ENCODE measurements around the gene MLH3. TPM values are rescaled to one million over a fixed set of nuclear protein-coding genes. Genes with fewer than 3 reads are reported as not detected.

Gene MLH3
- total RNA-seq, 1 experiment from 2014 or later: 23.0 TPM

- DNase-seq: no peak
- Histone ChIP-seq H3K9me3 (ENCODE audit: control insufficient read depth, low read depth, low read length) (no peaks in the 10 kb centered on the region), H3K4ac (ENCODE audit: low read depth, low read length) (no peak overlapping the region), H3K23me2 (ENCODE audit: insufficient read length, low read depth, low read length, poor library complexity, severe bottlenecking) (no peaks in the 10 kb centered on the region), H2AK5ac (ENCODE audit: insufficient read length, low read length) (no peak overlapping the region), H4K20me1 (ENCODE audit: control insufficient read depth, insufficient read depth, insufficient read length) (no peaks in the 10 kb centered on the region), H3K9ac (ENCODE audit: extremely low read depth, insufficient read length, low read length) (no peak overlapping the region), H3K4me2 (ENCODE audit: insufficient read depth, insufficient read length, low read length) (no peak overlapping the region), H2AFZ (ENCODE audit: low read length) (no peak overlapping the region), H2BK120ac (ENCODE audit: low read depth, low read length, poor library complexity, severe bottlenecking) (no peak overlapping the region), H4K8ac (replicated peaks; ENCODE audit: insufficient read length, low read depth, low read length) (no peak overlapping the region), H2BK12ac (ENCODE audit: insufficient read length, low read depth, low read length) (no peak overlapping the region), H3K27ac (ENCODE audit: insufficient read length, low read depth, low read length) (no peak overlapping the region), H3K23ac (ENCODE audit: insufficient read length, low read depth, low read length) (no peak overlapping the region), H3K14ac (ENCODE audit: insufficient read depth, low read length) (no peak overlapping the region), H3K79me1 (ENCODE audit: insufficient read depth, low read depth, low read length, poor library complexity, severe bottlenecking) (peaks cover 3% of the 10 kb centered on the region), H2BK15ac (ENCODE audit: low read depth, low read length) (no peak overlapping the region), H2BK20ac (ENCODE audit: low read depth, low read length, poor library complexity, severe bottlenecking) (no peak overlapping the region), H3K27me3 (ENCODE audit: insufficient read depth, low read length) (no peaks in the 10 kb centered on the region), H4K5ac (ENCODE audit: insufficient read length, low read depth, low read length) (no peak overlapping the region), H4K91ac (ENCODE audit: insufficient read length, low read depth, low read length) (no peak overlapping the region), H3T11ph (ENCODE audit: low read length) (no peak overlapping the region), H3K56ac (ENCODE audit: insufficient read length, low read depth, low read length) (no peak overlapping the region), H3K79me2 (ENCODE audit: insufficient read depth, low read length) (no peaks in the 10 kb centered on the region), H3K4me1 (ENCODE audit: insufficient read depth, low read length) (0 out of 2 replicates have a peak, but pooled peaks cover 2% of the 10 kb centered on the region), H3K18ac (ENCODE audit: insufficient read length, low read depth, low read length) (no peak overlapping the region), H2BK5ac (ENCODE audit: insufficient read length, low read length) (no peak overlapping the region)
- Mint-ChIP-seq H3K27me3 (ENCODE audit: low read depth) (no peaks in the 10 kb centered on the region), H3K9me3 (no peaks in the 10 kb centered on the region; a peak in 1 of 5 replicates), H3K36me3 (ENCODE audit: insufficient read depth in 1 of 3, low read depth in 3 of 3) (peaks cover 0 to 19% (median 15%) of the 10 kb centered on the region in 3 experiments; a peak in 6 of 7 replicates), H3K4me1 (no peaks in the 10 kb centered on the region), H3K27ac (no peak overlapping the region), H3K4me3 (no peak overlapping the region)
- TF ChIP-seq CTCF (conservative IDR thresholded peaks at IDR 0.05): no peak
- WGBS (ENCODE audit: extremely low coverage, insufficient read length, low lambda C conversion rate): no CpG with 5 or more reads among the region's 8 CpGs
Measured at GRCh38 chr14:75044752-75045151, 6.5 kb downstream of the MLH3 start.

Measured in H9 (cell line).